HepG2 (cell line): ENCODE results near the gene RNF213. TPM values are rescaled to one million over a fixed set of nuclear protein-coding genes. Genes with fewer than 3 reads are reported as not detected.

Experiments
- DR1 ChIP-seq: sonication (generic); formaldehyde crosslinking; IDR thresholded peaks from 2 replicates; pipeline ENCODE4 v1.8.0; 2021; ENCODE audit warnings: mild to moderate bottlenecking, missing genetic modification reagents, inconsistent platforms
- FOXO1 ChIP-seq: sonication (generic); formaldehyde crosslinking; IDR thresholded peaks from 2 replicates; pipeline ENCODE4 v1.4.0; 2020; ENCODE audit warnings: missing genetic modification reagents
- HNRNPLL ChIP-seq: fragments of 200-400 bp; formaldehyde crosslinking; IDR thresholded peaks from 2 replicates; pipeline ENCODE4 v1.6.1; 2017; ENCODE audit warnings: mild to moderate bottlenecking, low read depth, low read length; ENCODE audit not compliant: poor library complexity, severe bottlenecking
- JUNB ChIP-seq: sonication (generic); formaldehyde crosslinking; IDR thresholded peaks from 2 replicates; pipeline ENCODE4 v1.8.0; 2022; ENCODE audit warnings: missing genetic modification reagents, mild to moderate bottlenecking, borderline replicate concordance
- KLF13 ChIP-seq: sonication (generic); formaldehyde crosslinking; IDR thresholded peaks from 2 replicates; pipeline ENCODE4 v1.4.0; 2020; ENCODE audit warnings: mild to moderate bottlenecking, missing genetic modification reagents
- NFIC ChIP-seq: IDR thresholded peaks from 2 replicates; pipeline ENCODE4 v1.6.1; 2012; ENCODE audit warnings: mild to moderate bottlenecking, low read length, inconsistent platforms
- PTBP1 ChIP-seq: fragments of 200-400 bp; formaldehyde crosslinking; IDR thresholded peaks from 2 replicates; pipeline ENCODE4 v1.6.1; 2018; ENCODE audit warnings: low read length, low read depth; ENCODE audit not compliant: poor library complexity, severe bottlenecking
- REL ChIP-seq: sonication (generic); formaldehyde crosslinking; conservative IDR thresholded peaks from 2 replicates; pipeline ENCODE4 v1.8.0; 2022; ENCODE audit warnings: mild to moderate bottlenecking, missing genetic modification reagents, moderate library complexity
- ZNF234 ChIP-seq: sonication (generic); formaldehyde crosslinking; conservative IDR thresholded peaks from 2 replicates; pipeline ENCODE4 v1.5.1; 2020; ENCODE audit warnings: mild to moderate bottlenecking, missing genetic modification reagents
- ZNF317 ChIP-seq: sonication (generic); formaldehyde crosslinking; IDR thresholded peaks from 2 replicates; pipeline ENCODE4 v1.5.0; 2020; ENCODE audit warnings: mild to moderate bottlenecking, missing genetic modification reagents
- ZNF530 ChIP-seq: sonication (generic); formaldehyde crosslinking; IDR thresholded peaks from 2 replicates; pipeline ENCODE4 v1.5.0; 2020; ENCODE audit warnings: low read depth, mild to moderate bottlenecking, missing genetic modification reagents
- ZNF7 ChIP-seq: IDR thresholded peaks from 2 replicates; pipeline ENCODE4 v1.6.1; 2016; ENCODE audit warnings: missing biosample characterization, missing genetic modification reagents
- ZNF772 ChIP-seq: sonication (generic); formaldehyde crosslinking; IDR thresholded peaks from 2 replicates; pipeline ENCODE4 v1.5.0; 2020; ENCODE audit warnings: mild to moderate bottlenecking, missing genetic modification reagents
- ZNF878 ChIP-seq: sonication (generic); formaldehyde crosslinking; IDR thresholded peaks from 2 replicates; pipeline ENCODE4 v1.8.1; 2023; ENCODE audit warnings: mild to moderate bottlenecking, missing genetic modification reagents, moderate library complexity
- ZNF883 ChIP-seq: sonication (generic); formaldehyde crosslinking; IDR thresholded peaks from 2 replicates; pipeline ENCODE4 v1.5.1; 2020; ENCODE audit warnings: mild to moderate bottlenecking, missing genetic modification reagents; ENCODE audit errors: not compliant biosample characterization
- polyA plus RNA-seq, 8 experiments: library from polyadenylated mRNA; depleted of rRNA in 3 of 8; stranded (reverse) in 7 of 8; unstranded in 1 of 8; fragments of >200 nt; fragmentation: Illumina TruSeq in 4 of 8; extraction: Trizol in 4 of 8; gene quantifications; 2 replicates each; pipeline versions ENCODE4 v1.2.1 to v1.2.3, GENCODE V29; 2011 to 2016; ENCODE audit warnings: low read depth in 4 of 8, missing spikeins in 1 of 8, mixed read lengths in 1 of 8; ENCODE audit not compliant: insufficient read depth in 1 of 8
- total RNA-seq, 5 experiments: library from RNA; depleted of rRNA; stranded (reverse); fragments of >200 nt; fragmentation: Illumina TruSeq; extraction: Trizol; gene quantifications; 2 replicates each; pipeline ENCODE4 v1.2.3, GENCODE V29; 2016; ENCODE audit warnings: low read depth in 1 of 5
- TF ChIP-seq, protein P1 (sequence below): IDR thresholded peaks from 2 replicates; pipeline ENCODE4 v1.6.1; 2016; ENCODE audit warnings: missing genetic modification reagents, missing compliant biosample characterization
- TF ChIP-seq, protein P2 (sequence below): sonication (generic); formaldehyde crosslinking; IDR thresholded peaks from 2 replicates; pipeline ENCODE4 v1.8.0; 2022; ENCODE audit warnings: mild to moderate bottlenecking, missing genetic modification reagents
- TF ChIP-seq, protein P3 (sequence below): sonication (generic); formaldehyde crosslinking; conservative IDR thresholded peaks from 2 replicates; pipeline ENCODE4 v1.8.0; 2022; ENCODE audit warnings: missing genetic modification reagents
- TF ChIP-seq, protein P4 (sequence below): sonication (generic); formaldehyde crosslinking; conservative IDR thresholded peaks from 2 replicates; pipeline ENCODE4 v1.4.0; 2020; ENCODE audit warnings: missing genetic modification reagents
- TF ChIP-seq, protein P5 (sequence below): sonication (generic); formaldehyde crosslinking; IDR thresholded peaks from 2 replicates; pipeline ENCODE4 v1.9.0; 2022; ENCODE audit warnings: missing genetic modification reagents, mild to moderate bottlenecking, borderline replicate concordance
- TF ChIP-seq, protein P6 (sequence below): sonication (generic); formaldehyde crosslinking; IDR thresholded peaks from 2 replicates; pipeline ENCODE4 v1.5.0; 2020; ENCODE audit warnings: mild to moderate bottlenecking, missing genetic modification reagents, moderate library complexity

Gene RNF213
- total and polyA plus RNA-seq, 2 of the 13 experiments (the other 11 are each of a cell fraction or from before 2014, with no cell fraction given): 38.6 to 38.7 TPM

DNA sequence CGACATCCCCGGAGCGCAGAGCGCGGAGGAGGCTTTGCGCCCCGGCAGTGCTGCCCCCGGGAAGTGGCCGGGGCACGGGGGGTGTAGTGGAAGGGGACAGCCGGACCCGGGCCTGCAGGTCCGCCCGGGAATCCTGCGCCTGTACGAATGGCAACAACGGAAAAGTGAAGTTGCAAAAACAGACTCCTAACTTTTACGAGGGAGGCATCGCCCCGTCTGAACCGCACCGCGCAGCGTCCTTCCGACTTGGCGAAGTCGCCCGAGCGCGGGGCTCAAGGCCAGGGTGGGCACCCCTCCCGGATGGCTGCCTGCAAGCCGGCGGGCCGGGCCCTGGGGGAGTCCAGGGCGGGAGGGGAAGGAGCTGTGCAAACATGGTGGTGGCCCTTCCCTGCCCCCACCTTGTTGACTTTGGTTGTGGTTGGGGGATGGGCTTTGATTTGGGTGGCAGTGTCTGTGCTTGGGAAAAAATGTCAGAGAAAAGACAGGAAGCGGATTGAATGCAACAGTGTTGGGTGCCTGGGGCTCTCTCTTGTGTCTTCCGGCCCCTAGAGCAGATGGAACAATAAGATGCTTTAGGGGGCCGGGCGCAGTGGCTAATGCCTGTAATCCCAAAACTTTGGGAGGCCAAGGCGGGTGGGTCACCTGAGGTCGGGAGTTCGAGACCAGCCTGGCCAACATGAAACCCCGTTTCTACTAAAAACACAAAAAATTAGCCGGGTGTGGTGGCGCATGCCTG, 675 bp downstream of the RNF213 start (continued):
- TF ChIP-seq ZNF317 (CRISPR knock-in tag): peak; percentile 81
- no peak for TF ChIP-seq ZNF7 (CRISPR knock-in tag)
- TF ChIP-seq, protein P1, sequence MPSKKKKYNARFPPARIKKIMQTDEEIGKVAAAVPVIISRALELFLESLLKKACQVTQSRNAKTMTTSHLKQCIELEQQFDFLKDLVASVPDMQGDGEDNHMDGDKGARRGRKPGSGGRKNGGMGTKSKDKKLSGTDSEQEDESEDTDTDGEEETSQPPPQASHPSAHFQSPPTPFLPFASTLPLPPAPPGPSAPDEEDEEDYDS (CRISPR knock-in tag): peak; percentile 81
- TF ChIP-seq ZNF883 (CRISPR knock-in tag): peak; percentile 84
- TF ChIP-seq, protein P2, sequence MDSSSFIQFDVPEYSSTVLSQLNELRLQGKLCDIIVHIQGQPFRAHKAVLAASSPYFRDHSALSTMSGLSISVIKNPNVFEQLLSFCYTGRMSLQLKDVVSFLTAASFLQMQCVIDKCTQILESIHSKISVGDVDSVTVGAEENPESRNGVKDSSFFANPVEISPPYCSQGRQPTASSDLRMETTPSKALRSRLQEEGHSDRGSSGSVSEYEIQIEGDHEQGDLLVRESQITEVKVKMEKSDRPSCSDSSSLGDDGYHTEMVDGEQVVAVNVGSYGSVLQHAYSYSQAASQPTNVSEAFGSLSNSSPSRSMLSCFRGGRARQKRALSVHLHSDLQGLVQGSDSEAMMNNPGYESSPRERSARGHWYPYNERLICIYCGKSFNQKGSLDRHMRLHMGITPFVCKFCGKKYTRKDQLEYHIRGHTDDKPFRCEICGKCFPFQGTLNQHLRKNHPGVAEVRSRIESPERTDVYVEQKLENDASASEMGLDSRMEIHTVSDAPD (CRISPR knock-in tag): peak; percentile 91
- peak; percentile 64 for TF ChIP-seq PTBP1
- TF ChIP-seq DR1 (CRISPR knock-in tag): 0 out of 2 replicates have a peak, but pooled peaks have one; percentile 39
- TF ChIP-seq, protein P3, sequence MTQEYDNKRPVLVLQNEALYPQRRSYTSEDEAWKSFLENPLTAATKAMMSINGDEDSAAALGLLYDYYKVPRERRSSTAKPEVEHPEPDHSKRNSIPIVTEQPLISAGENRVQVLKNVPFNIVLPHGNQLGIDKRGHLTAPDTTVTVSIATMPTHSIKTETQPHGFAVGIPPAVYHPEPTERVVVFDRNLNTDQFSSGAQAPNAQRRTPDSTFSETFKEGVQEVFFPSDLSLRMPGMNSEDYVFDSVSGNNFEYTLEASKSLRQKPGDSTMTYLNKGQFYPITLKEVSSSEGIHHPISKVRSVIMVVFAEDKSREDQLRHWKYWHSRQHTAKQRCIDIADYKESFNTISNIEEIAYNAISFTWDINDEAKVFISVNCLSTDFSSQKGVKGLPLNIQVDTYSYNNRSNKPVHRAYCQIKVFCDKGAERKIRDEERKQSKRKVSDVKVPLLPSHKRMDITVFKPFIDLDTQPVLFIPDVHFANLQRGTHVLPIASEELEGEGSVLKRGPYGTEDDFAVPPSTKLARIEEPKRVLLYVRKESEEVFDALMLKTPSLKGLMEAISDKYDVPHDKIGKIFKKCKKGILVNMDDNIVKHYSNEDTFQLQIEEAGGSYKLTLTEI: no peak
- TF ChIP-seq ZNF878: peak; percentile 90
- peak; percentile 95 for TF ChIP-seq FOXO1 (CRISPR knock-in tag)
- TF ChIP-seq JUNB (CRISPR knock-in tag): no peak
- no peak for TF ChIP-seq ZNF234 (CRISPR knock-in tag)
- no peak for TF ChIP-seq ZNF530
- TF ChIP-seq, protein P4, sequence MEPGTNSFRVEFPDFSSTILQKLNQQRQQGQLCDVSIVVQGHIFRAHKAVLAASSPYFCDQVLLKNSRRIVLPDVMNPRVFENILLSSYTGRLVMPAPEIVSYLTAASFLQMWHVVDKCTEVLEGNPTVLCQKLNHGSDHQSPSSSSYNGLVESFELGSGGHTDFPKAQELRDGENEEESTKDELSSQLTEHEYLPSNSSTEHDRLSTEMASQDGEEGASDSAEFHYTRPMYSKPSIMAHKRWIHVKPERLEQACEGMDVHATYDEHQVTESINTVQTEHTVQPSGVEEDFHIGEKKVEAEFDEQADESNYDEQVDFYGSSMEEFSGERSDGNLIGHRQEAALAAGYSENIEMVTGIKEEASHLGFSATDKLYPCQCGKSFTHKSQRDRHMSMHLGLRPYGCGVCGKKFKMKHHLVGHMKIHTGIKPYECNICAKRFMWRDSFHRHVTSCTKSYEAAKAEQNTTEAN (CRISPR knock-in tag): peak; percentile 69; the same call in 1 of the 2 replicates
- TF ChIP-seq KLF13 (CRISPR knock-in tag): no peak
- TF ChIP-seq, protein P5, sequence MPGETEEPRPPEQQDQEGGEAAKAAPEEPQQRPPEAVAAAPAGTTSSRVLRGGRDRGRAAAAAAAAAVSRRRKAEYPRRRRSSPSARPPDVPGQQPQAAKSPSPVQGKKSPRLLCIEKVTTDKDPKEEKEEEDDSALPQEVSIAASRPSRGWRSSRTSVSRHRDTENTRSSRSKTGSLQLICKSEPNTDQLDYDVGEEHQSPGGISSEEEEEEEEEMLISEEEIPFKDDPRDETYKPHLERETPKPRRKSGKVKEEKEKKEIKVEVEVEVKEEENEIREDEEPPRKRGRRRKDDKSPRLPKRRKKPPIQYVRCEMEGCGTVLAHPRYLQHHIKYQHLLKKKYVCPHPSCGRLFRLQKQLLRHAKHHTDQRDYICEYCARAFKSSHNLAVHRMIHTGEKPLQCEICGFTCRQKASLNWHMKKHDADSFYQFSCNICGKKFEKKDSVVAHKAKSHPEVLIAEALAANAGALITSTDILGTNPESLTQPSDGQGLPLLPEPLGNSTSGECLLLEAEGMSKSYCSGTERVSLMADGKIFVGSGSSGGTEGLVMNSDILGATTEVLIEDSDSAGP (CRISPR knock-in tag): peak; percentile 91
- TF ChIP-seq, protein P6, sequence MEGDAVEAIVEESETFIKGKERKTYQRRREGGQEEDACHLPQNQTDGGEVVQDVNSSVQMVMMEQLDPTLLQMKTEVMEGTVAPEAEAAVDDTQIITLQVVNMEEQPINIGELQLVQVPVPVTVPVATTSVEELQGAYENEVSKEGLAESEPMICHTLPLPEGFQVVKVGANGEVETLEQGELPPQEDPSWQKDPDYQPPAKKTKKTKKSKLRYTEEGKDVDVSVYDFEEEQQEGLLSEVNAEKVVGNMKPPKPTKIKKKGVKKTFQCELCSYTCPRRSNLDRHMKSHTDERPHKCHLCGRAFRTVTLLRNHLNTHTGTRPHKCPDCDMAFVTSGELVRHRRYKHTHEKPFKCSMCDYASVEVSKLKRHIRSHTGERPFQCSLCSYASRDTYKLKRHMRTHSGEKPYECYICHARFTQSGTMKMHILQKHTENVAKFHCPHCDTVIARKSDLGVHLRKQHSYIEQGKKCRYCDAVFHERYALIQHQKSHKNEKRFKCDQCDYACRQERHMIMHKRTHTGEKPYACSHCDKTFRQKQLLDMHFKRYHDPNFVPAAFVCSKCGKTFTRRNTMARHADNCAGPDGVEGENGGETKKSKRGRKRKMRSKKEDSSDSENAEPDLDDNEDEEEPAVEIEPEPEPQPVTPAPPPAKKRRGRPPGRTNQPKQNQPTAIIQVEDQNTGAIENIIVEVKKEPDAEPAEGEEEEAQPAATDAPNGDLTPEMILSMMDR (CRISPR knock-in tag): no peak
- peak; percentile 55 for TF ChIP-seq HNRNPLL
- peak; percentile 52; the same call in 1 of the 2 replicates for TF ChIP-seq NFIC
- TF ChIP-seq ZNF772 (CRISPR knock-in tag): peak; percentile 97
- TF ChIP-seq REL (CRISPR knock-in tag): no peak
